Stimulated activated CD4-positive, alpha-beta T cell treated with anti-CD3 and anti-CD28 coated beads, Interleukin-2, amount 100 ng/mL, for 24 hours (primary cell): Measurements from ENCODE around the gene TLE4.
"Not testable (repeated sequence)": the region's sequence is repeated elsewhere in the genome, so short reads cannot be mapped to it uniquely, and the experiment has no call there.

Experiments used
- DNase-seq, 2 donors: peaks; one replicate each; pipeline ENCODE4 v3.0.0-alpha.2; 2020

The TLE4 gene

GRCh38 chr9:79604921-79605562 lies 33.3 kb downstream of the TLE4 start:
- no peak for DNase-seq

- not testable (repeated sequence) for DNase-seq
These were observed 34.8 kb downstream of the TLE4 start for GRCh38 chr9:79606529-79606928.

- no peak for DNase-seq
These were observed 37.8 kb downstream of the TLE4 start for GRCh38 chr9:79609468-79610018.

- no peak for DNase-seq
These were observed 38.4 kb downstream of the TLE4 start for GRCh38 chr9:79610019-79610631.

- DNase-seq: no peak
These were observed 39.2 kb downstream of the TLE4 start for GRCh38 chr9:79610791-79611614.

- no peak for DNase-seq
These were observed 41.4 kb downstream of the TLE4 start for GRCh38 chr9:79613145-79613544.

GRCh38 chr9:79615038-79615437 lies 43.3 kb downstream of the TLE4 start:
- DNase-seq: no peak

GRCh38 chr9:79616013-79616412 lies 44.2 kb downstream of the TLE4 start:
- DNase-seq: no peak

- no peak for DNase-seq
These were observed 45.2 kb downstream of the TLE4 start for GRCh38 chr9:79616971-79617370.

- no peak for DNase-seq
These were observed 45.6 kb downstream of the TLE4 start for GRCh38 chr9:79617395-79617794.

GRCh38 chr9:79619930-79620329 lies 48.2 kb downstream of the TLE4 start:
- DNase-seq: no peak

- no peak for DNase-seq
These were observed 50.3 kb downstream of the TLE4 start for GRCh38 chr9:79621916-79622575.

- peak; percentile 10 to 27 for DNase-seq
These were observed 52.3 kb downstream of the TLE4 start for GRCh38 chr9:79623799-79624721.

GRCh38 chr9:79629721-79630120 lies 58.0 kb downstream of the TLE4 start:
- no peak for DNase-seq

GRCh38 chr9:79630521-79631403 lies 59.0 kb downstream of the TLE4 start:
- DNase-seq: no peak

- no peak for DNase-seq
These were observed 60.3 kb downstream of the TLE4 start for GRCh38 chr9:79632060-79632459.

GRCh38 chr9:79632705-79633104 lies 60.9 kb downstream of the TLE4 start:
- no peak for DNase-seq

GRCh38 chr9:79633558-79633957 lies 61.8 kb downstream of the TLE4 start:
- DNase-seq: no peak

GRCh38 chr9:79637177-79637925 lies 65.6 kb downstream of the TLE4 start:
- DNase-seq: no peak

- no peak for DNase-seq
These were observed 67.0 kb downstream of the TLE4 start for GRCh38 chr9:79638806-79639205.
